ENCODE measurements around the gene UBE3B.

UBE3B gene

GRCh38 chr12:109489955-109490565 is 12.6 kb downstream of the UBE3B start:
- DNase-seq (ENCODE audit: low spot score), result no peak
- no peak for TF ChIP-seq CTCF (IDR thresholded peaks at IDR 0.05; ENCODE audit: extremely low read depth, missing control alignments)

GRCh38 chr12:109491671-109492070 is 14.2 kb downstream of the UBE3B start:
- TF ChIP-seq CTCF (IDR thresholded peaks at IDR 0.05; ENCODE audit: extremely low read depth, missing control alignments), result no peak
- DNase-seq (ENCODE audit: low spot score), result no peak

- DNase-seq (ENCODE audit: low spot score), result no peak
These were observed 14.9 kb downstream of the UBE3B start for GRCh38 chr12:109492371-109492770.

GRCh38 chr12:109493090-109493489 is 15.7 kb downstream of the UBE3B start:
- no peak for TF ChIP-seq CTCF (IDR thresholded peaks at IDR 0.05; ENCODE audit: extremely low read depth, missing control alignments)
- no peak for DNase-seq (ENCODE audit: low spot score)

More at GRCh38 chr12:109492371-109492770, 14.9 kb downstream of the UBE3B start:
- no peak for TF ChIP-seq CTCF (IDR thresholded peaks at IDR 0.05; ENCODE audit: extremely low read depth, missing control alignments)

GRCh38 chr12:109493938-109494337 is 16.5 kb downstream of the UBE3B start:
- DNase-seq (ENCODE audit: low spot score), result no peak
- TF ChIP-seq CTCF (IDR thresholded peaks at IDR 0.05; ENCODE audit: extremely low read depth, missing control alignments), result no peak

GRCh38 chr12:109494348-109494881 is 17.0 kb downstream of the UBE3B start:
- TF ChIP-seq CTCF (IDR thresholded peaks at IDR 0.05; ENCODE audit: extremely low read depth, missing control alignments), result no peak
- DNase-seq (ENCODE audit: low spot score), result no peak

GRCh38 chr12:109495012-109495411 is 17.6 kb downstream of the UBE3B start:
- no peak for DNase-seq (ENCODE audit: low spot score)
- TF ChIP-seq CTCF (IDR thresholded peaks at IDR 0.05; ENCODE audit: extremely low read depth, missing control alignments), result no peak

All from GM20000 (cell line).